Esophagus squamous epithelium (tissue), 4 donors: Measurements from ENCODE around the gene RIMOC1.

ENCODE experiments used
- CTCF ChIP-seq, 6 experiments: fragments of 450-650 bp in 4 of 6; fragments of 200-600 bp in 2 of 6; sonication (generic) in 2 of 6; IDR thresholded peaks; one replicate each; pipeline ENCODE4 v1.5.1; 2016 to 2019; ENCODE audit warnings: antibody characterized with exemption in 6 of 6, mild to moderate bottlenecking in 4 of 6, moderate library complexity in 4 of 6
- POLR2A ChIP-seq, 4 donors: fragments of 450-650 bp; IDR thresholded peaks; one replicate each; pipeline ENCODE4 v1.6.1; 2017; ENCODE audit warnings: antibody characterized with exemption in 4 of 4, mild to moderate bottlenecking in 4 of 4, moderate library complexity in 3 of 4

GRCh38 chr5:41874512-41875060 is 29.6 kb upstream of the RIMOC1 start:
- TF ChIP-seq CTCF (IDR thresholded peaks at IDR 0.05) (no peak), POLR2A (IDR thresholded peaks at IDR 0.05) (no peak)
